ENCODE data around the gene ADARB2. TPM values are rescaled to one million over a fixed set of nuclear protein-coding genes. Genes with fewer than 3 reads are reported as not detected.

ADARB2 gene
- total and polyA plus RNA-seq, 3 donors from 2014 or later: 8.5 to 13.0 (median 10.4) TPM

- DNase-seq: no peak
- Histone ChIP-seq H3K27ac (no peak overlapping the region), H3K36me3 (ENCODE audit: low read depth, missing control alignments) (no peaks in the 10 kb centered on the region), H3K4me1 (peaks cover 5% of the 10 kb centered on the region), H3K27me3 (no peaks in the 10 kb centered on the region), H3K9me3 (no peaks in the 10 kb centered on the region), H3K4me3 (no peak overlapping the region)
- WGBS, 2 donors: 59 to 64% methylated on average over 8 of the region's 8 CpGs
- no peak for TF ChIP-seq CTCF (IDR thresholded peaks at IDR 0.05)
- no peak for TF ChIP-seq POLR2A (IDR thresholded peaks at IDR 0.05)
- intact Hi-C loops (cut with DNase I; ENCODE audit: low total_unique reads): no loop called here
These were observed 3.6 kb downstream of the ADARB2 start for GRCh38 chr10:1733720-1734119.

GRCh38 chr10:1732564-1732996 lies 4.7 kb downstream of the ADARB2 start:
- H3K4me1 ChIP-seq: peaks cover 2% of the 10 kb centered on the region
- intact Hi-C loops (cut with DNase I; ENCODE audit: low total_unique reads): no loop called here
- no peaks in the 10 kb centered on the region for H3K36me3 ChIP-seq (ENCODE audit: low read depth, missing control alignments)
- H3K27ac ChIP-seq: no peak overlapping the region
- 52 to 54% methylated on average over 17 of the region's 17 CpGs for WGBS, 2 donors
- TF ChIP-seq POLR2A (IDR thresholded peaks at IDR 0.05) (no peak), CTCF (IDR thresholded peaks at IDR 0.05) (no peak)
- H3K27me3 ChIP-seq: no peaks in the 10 kb centered on the region
- H3K9me3 ChIP-seq: no peaks in the 10 kb centered on the region
- no peak overlapping the region for H3K4me3 ChIP-seq
- no peak for DNase-seq

- no peaks in the 10 kb centered on the region for H3K27me3 ChIP-seq
- WGBS, 2 donors: 56 to 61% methylated on average over 6 of the region's 6 CpGs
These were observed 5.7 kb downstream of the ADARB2 start for GRCh38 chr10:1731592-1731991.

GRCh38 chr10:1729751-1730150 lies 7.6 kb downstream of the ADARB2 start:
- Histone ChIP-seq H3K36me3 (ENCODE audit: low read depth, missing control alignments) (no peaks in the 10 kb centered on the region), H3K9me3 (no peaks in the 10 kb centered on the region), H3K27me3 (no peaks in the 10 kb centered on the region), H3K4me3 (no peak overlapping the region), H3K27ac (no peak overlapping the region), H3K4me1 (no peaks in the 10 kb centered on the region)
- intact Hi-C loops (cut with DNase I; ENCODE audit: low total_unique reads): no loop called here
- DNase-seq: no peak
- no peak for TF ChIP-seq CTCF (IDR thresholded peaks at IDR 0.05)
- WGBS, 2 donors: 77 to 85% methylated on average over 3 of the region's 3 CpGs

More at GRCh38 chr10:1731592-1731991, 5.7 kb downstream of the ADARB2 start:
- Histone ChIP-seq H3K4me1 (no peaks in the 10 kb centered on the region), H3K36me3 (ENCODE audit: low read depth, missing control alignments) (no peaks in the 10 kb centered on the region), H3K27ac (no peak overlapping the region), H3K9me3 (no peaks in the 10 kb centered on the region), H3K4me3 (no peak overlapping the region)
- TF ChIP-seq CTCF (IDR thresholded peaks at IDR 0.05) (no peak), POLR2A (IDR thresholded peaks at IDR 0.05) (no peak)
- intact Hi-C loops (cut with DNase I; ENCODE audit: low total_unique reads): no loop called here
- DNase-seq: no peak

- Histone ChIP-seq H3K9me3 (no peaks in the 10 kb centered on the region), H3K27ac (no peak overlapping the region), H3K36me3 (ENCODE audit: low read depth, missing control alignments) (no peaks in the 10 kb centered on the region), H3K4me3 (no peak overlapping the region), H3K4me1 (no peaks in the 10 kb centered on the region), H3K27me3 (no peaks in the 10 kb centered on the region)
- DNase-seq: no peak
- intact Hi-C loops (cut with DNase I; ENCODE audit: low total_unique reads): no loop called here
- 82 to 85% methylated on average over 11 of the region's 11 CpGs for WGBS, 2 donors
- no peak for TF ChIP-seq POLR2A (IDR thresholded peaks at IDR 0.05)
- no peak for TF ChIP-seq CTCF (IDR thresholded peaks at IDR 0.05)
These were observed 10.5 kb downstream of the ADARB2 start for GRCh38 chr10:1726861-1727260.

Data from testis (tissue), 3 donors.